HG02870 (cell line): Measurements from ENCODE around the gene PRKCH.

Experiments
- ATAC-seq: cut with Tn5 transposase; IDR thresholded peaks from one replicate; pipeline ENCODE4 v1.9.1; 2021; ENCODE audit warnings: mild to moderate bottlenecking, moderate library complexity; ENCODE audit not compliant: unreplicated experiment

The PRKCH gene

DNA sequence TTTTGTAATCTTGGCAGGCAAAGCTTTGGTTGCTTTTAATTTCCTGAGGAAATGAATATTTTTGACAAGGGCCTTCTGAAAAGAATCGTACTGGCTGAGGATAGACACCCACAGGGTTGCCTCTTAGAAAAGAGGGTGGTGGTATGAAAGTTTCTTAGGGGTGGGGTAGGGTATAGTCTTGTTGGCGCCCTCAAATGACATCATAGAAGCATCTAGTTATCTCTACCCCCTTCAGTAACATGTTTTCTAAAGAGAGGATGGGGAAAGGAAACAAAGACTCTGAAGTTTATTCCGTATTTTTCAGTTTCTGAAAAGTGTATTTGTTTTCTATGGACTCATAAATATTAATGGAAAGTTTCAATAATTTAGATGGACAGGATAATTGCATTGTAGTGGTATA is 13.7 kb downstream of the PRKCH start:
- ATAC-seq, result no peak

DNA sequence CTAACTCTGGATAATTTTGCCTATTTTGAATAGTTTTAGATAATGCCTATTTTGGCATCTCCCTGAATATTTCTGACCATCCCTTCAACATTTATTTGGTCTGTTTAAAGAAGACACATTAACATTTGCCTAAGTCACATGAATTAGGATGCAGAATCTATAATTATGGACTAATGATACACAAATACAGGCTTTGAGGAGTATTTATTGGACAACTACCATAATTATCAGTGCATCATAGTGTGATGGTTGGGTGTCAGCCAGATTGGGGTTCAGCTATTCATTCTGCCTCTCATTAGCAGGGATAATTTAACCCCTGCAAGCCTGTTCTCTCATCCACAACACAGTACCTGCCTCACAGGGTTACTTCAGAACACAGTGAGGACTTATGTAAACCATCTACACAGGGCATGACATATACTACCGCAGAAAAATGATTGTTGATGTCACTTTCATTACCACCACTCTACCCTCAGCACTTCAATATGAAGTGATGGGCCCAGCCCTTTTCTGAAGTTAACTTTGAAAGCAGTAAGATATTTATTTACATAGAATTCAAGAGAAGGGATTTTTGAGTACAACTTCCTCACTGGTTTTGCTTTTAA is 14.4 kb downstream of the PRKCH start:
- no peak for ATAC-seq

GRCh38 chr14:61337893-61338292 is 16.5 kb downstream of the PRKCH start:
- ATAC-seq, result no peak

- no peak for ATAC-seq
Observed at GRCh38 chr14:61338457-61338856, 17.1 kb downstream of the PRKCH start.

DNA sequence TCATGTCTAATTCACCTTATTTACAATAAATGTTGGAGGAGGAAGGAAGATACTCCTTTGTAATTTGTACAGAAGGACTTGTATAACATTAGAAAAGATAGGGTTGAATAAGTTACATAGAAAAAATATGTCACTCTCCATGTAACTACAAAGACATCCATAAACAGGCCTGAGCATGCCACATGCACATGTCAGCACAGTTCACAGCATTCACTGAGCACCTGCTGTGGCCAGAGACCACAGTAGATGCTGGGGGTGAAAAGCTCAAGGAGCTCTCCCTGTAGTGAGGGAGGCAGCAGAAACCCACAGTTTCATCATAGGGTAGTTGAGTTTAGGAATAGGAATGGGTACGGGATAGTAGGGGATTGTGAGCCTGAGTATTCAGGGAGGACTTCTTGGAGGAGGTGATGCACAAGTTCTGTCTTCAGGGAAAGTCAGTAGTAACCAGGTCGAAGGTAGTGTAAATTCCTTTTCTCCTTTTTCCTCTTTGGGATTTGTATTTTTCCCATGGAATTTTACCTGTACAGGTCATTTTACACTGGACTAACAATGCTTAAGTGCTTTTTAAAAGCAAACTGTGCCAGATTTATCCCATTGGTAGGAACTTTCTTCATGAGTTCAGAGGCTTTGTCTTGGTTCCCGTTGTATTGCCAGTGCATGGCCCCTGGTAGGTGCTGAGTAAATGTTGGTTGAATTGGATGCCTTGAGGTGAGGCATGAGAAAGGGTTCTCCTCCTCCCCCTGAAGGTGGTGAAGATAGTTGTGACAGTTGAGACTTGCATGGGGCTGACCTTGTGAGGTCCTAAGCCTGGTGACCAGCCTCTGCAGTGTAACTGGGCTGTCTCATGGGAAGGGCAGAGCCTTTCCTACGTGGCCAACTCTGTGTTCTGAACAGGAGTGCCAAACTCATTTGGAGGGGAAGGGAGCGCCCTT is 20.2 kb downstream of the PRKCH start:
- no peak for ATAC-seq

DNA sequence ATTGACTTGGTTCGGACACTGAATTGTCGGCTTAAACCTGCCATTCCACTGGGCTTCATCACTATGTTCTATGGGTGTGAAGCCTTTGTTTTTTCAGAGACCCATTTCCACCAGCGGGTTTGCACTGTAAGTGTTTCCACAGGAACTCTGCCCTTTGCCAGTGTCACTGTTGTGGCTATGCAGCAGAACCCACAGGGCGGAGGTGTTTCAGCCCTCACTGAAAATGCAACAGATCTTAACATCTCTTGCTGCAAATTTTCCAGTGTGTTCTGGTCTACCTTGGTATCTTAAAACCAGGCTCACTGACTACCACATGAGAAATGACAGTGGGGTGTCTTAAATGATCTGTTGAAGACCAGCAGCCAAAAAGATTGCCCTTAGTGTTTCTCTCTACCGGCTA is 21.1 kb downstream of the PRKCH start:
- no peak for ATAC-seq

DNA sequence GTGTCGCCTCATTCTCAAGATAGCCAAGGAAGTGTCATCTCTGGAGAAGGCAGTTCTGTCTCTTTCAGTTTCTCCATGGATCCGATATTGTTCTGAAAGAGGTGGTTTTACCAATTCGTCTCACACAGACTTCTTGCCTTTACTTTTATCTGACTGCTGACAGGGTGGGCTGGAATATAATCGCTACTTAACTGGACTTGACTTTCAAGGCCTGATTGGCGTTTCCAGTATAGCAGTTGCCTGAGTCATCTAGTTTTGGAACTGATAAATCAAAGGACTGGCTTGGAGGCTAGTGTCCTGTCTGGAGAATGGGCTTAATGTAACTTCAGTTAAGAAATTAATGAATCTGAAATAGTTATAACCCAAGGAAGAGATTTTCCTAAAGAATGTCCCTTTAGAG is 21.6 kb downstream of the PRKCH start:
- no peak for ATAC-seq

DNA sequence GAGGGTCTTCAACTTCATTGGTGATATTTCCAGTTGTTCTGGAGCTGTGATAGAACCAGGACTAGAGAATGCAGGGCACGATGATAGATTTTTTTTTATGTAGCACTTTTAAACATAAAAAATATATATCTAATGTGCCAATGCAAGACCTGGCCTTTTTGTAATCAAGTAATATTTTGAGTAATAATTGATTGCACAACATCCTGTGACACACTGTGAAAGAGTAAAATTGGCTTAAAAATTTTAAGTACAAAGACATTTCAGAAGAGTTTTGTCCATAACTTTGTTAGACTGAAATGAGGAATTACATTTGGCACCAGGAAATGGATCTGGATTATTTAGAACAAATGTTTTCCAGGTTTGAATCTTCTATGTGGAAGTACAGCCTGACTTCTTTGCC is 22.1 kb downstream of the PRKCH start:
- ATAC-seq, result no peak

- ATAC-seq, result no peak
Observed at GRCh38 chr14:61343991-61344405, 22.6 kb downstream of the PRKCH start.

- ATAC-seq, result no peak
Observed at GRCh38 chr14:61344437-61345150, 23.2 kb downstream of the PRKCH start.

DNA sequence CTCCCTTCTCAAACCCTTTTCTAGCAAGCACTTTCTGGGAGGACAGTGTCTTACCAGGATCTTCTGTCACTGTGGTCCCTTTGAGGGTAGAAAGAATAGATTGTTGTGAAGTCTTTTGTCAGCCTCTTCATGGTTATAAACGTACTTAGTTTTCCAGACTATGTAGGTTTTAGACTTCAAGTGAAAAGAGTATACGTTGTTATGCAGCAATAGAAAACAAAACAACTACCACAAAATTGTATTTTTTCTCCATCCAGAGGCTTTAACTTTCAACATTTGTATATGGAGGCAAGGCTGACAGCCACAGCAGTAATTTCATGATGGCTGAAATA is 23.7 kb downstream of the PRKCH start:
- ATAC-seq, result no peak

GRCh38 chr14:61346221-61346620 is 24.8 kb downstream of the PRKCH start:
- no peak for ATAC-seq

- no peak for ATAC-seq
Observed at GRCh38 chr14:61346793-61347192, 25.4 kb downstream of the PRKCH start.

- no peak for ATAC-seq
Observed at GRCh38 chr14:61347826-61348443, 26.6 kb downstream of the PRKCH start.

DNA sequence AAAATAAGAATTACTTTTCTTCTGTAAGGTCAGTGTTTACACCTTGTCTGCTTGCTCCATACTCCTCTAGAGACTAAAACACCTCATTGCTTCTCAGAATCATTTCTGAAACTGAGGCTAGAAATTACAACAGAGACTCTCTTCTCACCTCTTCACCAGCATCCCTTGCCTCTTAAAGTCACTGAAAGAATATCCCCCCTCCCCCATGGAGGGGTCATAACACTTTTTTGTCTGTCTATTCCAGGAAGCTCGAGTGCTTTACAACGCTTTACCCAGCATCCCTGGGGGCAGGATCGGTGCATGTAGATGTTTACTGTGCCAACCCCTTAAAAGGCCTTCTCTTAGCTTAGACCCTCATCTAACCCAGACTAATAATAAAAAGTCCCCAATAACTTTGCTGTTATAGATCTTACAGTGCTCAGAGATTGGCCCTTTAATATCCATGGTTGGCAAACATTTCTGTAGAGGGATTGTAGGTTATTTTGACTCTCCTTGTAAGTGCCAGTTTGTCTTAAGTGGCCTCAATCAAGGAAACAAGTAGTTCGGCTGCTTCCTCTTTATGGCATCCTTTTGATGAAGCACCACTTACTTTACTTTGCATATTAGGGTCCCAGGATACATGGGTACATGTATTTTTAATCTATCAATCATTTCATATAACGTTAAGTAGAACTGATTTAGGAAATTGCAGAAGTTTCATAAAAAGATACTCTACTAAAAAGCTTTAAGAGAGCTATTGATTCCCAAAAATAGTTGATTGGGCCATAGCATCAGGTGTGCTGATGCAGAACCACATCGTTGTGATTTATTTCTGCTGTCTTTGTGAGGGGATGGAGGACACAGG is 29.3 kb downstream of the PRKCH start:
- no peak for ATAC-seq

DNA sequence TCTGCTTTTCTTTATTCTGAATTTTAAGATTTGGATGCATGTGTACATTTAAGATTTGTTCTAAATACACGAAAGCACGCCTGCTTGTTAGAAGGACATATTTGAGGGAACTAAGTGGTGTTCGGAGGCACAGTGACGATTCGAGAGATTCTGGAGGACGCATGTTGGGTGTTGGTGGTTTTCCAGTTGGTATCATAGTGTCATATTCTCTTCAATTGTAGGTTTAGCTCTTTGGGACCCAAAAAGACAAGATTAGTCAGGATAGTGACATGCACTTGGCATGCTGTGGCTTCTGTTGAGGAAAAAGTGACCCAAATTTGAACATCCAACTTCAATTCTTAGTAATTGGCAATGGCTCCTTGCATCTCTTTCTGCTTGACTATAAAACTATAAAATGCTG is 30.1 kb downstream of the PRKCH start:
- ATAC-seq, result no peak

DNA sequence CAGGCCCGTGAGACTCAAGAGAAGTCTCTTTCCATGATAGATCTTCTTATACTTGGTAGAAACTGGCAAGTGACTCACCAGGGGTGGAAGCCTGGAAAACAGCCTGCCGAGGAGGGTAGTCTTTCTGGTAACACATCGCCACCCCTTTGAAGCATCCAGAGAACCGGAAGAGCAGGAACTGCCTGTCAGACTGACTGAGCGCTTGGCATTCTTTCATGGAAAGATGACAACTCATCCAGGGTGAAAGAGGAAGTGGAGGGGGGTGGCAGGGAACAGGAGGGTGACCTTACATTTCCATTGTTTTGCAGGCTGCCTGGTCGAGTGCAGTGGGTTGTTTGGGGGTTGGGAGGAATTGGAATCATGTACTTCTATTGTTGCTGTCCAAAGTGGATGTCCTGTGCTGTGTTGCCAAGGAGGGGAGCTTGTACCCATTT is 34.5 kb downstream of the PRKCH start:
- ATAC-seq, result no peak

DNA sequence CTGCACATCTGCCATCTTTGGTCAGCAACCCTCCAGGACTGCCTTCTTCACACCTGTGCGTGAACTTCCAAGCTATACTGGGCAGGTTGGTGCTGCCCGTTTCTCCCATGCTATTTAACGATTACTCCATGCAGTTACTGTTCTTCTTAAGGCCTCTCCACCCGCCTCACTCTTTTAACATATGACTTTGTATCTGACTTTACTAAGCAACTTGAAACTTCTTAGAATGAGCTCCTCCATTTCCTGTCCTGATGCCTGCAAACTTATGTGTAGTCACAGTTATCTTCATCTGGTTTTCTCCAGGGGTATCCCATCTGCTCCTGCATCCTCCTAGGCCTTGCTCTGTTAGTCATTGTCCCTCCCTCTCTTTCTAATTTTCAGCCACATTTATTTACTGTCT is 35.7 kb downstream of the PRKCH start:
- no peak for ATAC-seq

GRCh38 chr14:61358554-61359226 is 37.3 kb downstream of the PRKCH start:
- no peak for ATAC-seq
